NB4 (cell line): ENCODE data around the gene PTGES3.

Experiments
- CTCF ChIP-seq: IDR thresholded peaks from one replicate; pipeline ENCODE4 v1.5.1; 2012; ENCODE audit warnings: low read depth, low read length
- MYC ChIP-seq: IDR thresholded peaks from 2 replicates; pipeline ENCODE4 v1.6.1; 2011; ENCODE audit warnings: low read depth, low read length
- POLR2A ChIP-seq: IDR thresholded peaks from 2 replicates; pipeline ENCODE4 v1.6.1; 2011; ENCODE audit warnings: mild to moderate bottlenecking; ENCODE audit not compliant: insufficient read length; ENCODE audit errors: extremely low read depth

- TF ChIP-seq POLR2A: no peak
- TF ChIP-seq CTCF: no peak
- TF ChIP-seq MYC: no peak
Observed at GRCh38 chr12:56695327-56696101, 7.4 kb upstream of the PTGES3 start.
